Testis (tissue), 3 donors: ENCODE data around the gene PDE12. TPM values are rescaled to one million over a fixed set of nuclear protein-coding genes. Genes with fewer than 3 reads are reported as not detected.

Source experiments
- DNase-seq: peaks from one replicate; pipeline ENCODE4 v3.0.0-alpha.2; 2019
- H3K27ac ChIP-seq, 2 donors: fragments of 200-600 bp; sonication (generic); one replicate each; pipeline ENCODE4 v1.5.1; 2019
- H3K27me3 ChIP-seq: fragments of 200-600 bp; sonication (generic); one replicate; pipeline ENCODE4 v1.5.1; 2019
- H3K36me3 ChIP-seq: fragments of 200-600 bp; sonication (generic); one replicate; pipeline ENCODE4 v1.5.1; 2017; ENCODE audit warnings: low read depth; ENCODE audit errors: missing control alignments
- H3K4me1 ChIP-seq: fragments of 200-600 bp; sonication (generic); one replicate; pipeline ENCODE4 v1.5.1; 2019
- H3K4me3 ChIP-seq, 2 donors: fragments of 200-600 bp; sonication (generic); one replicate each; pipeline ENCODE4 v1.5.1; 2017 to 2019
- H3K9me3 ChIP-seq: fragments of 200-600 bp; sonication (generic); one replicate; pipeline ENCODE4 v1.5.1; 2017
- POLR2A ChIP-seq: fragments of 450-650 bp; IDR thresholded peaks from one replicate; pipeline ENCODE4 v1.6.1; 2017; ENCODE audit warnings: antibody characterized with exemption, mild to moderate bottlenecking, moderate library complexity
- WGBS, 2 donors: methylation state at CpG; one replicate each; pipeline ENCODE4 v1.1.5; 2018; 5-methylcytosine and 5-hydroxymethylcytosine counted together
- intact Hi-C: fragments of 100-400 bp; cut with DNase I; formaldehyde crosslinking; loops from one replicate; pipeline ENCODE4 v1.15.1; 2023; ENCODE audit warnings: low total_unique reads
- polyA plus RNA-seq: library from polyadenylated mRNA; stranded (reverse); fragments of 350-450 nt; fragmentation: Illumina TruSeq; extraction: RNeasy Lipid Tissue Mini Kit (QIAGEN cat#74804); gene quantifications from one replicate; pipeline ENCODE4 v1.2.3, GENCODE V29; 2014; ENCODE audit warnings: low read depth, low replicate concordance; ENCODE audit not compliant: insufficient read depth
- total RNA-seq, 2 donors: library from RNA; depleted of rRNA; stranded (reverse); fragments of >200 nt; gene quantifications; one replicate each; pipeline ENCODE4 v1.2.3, GENCODE V29; 2016
- TF ChIP-seq, protein P1 (sequence below), 3 experiments: fragments of 450-650 bp in 2 of 3; fragments of 200-600 bp in 1 of 3; sonication (generic) in 1 of 3; IDR thresholded peaks; one replicate each; pipeline ENCODE4 v1.5.1; 2016 to 2019; ENCODE audit warnings: antibody characterized with exemption in 3 of 3, mild to moderate bottlenecking in 2 of 3, moderate library complexity in 1 of 3

Gene PDE12
- total and polyA plus RNA-seq, 3 donors from 2014 or later: 9.9 to 26.0 (median 20.5) TPM

DNA sequence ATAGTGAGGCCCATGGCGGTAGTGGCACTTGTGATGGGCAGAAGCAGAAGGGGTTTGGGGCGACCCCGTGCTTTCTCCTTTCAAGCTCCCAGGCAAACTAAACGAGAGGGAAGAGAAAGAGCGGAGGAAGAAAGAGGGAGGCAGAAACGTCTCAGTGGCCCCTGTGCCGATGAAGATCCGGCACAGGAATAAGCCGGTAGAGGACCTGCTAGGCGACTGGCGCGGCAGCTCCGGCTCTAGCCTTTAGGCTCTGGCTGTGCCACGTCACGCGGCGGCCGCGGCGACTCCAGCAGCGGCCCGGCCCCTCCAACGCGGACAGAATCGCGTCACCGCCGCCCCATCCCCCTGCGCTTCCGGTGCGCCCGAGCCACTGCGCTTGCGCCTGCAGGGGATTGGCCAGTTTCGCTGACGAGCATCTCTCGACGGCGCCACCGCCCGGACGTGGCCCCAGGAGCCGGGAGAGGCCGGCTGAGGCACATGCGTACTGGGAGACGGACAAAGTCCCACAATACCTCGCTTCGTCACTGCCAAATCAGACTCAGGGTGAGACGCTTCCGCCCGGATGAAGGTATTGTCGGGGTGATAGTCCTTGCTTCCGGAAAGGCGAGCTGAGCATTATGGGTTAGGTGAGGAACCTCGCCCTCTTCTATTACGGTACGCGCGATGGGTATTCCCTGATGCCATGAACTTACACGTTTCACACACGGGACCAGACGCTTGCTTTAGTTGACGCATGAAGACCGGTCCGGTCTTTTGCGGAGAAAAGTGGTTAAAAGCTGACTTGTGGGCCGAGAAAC lies 41.3 kb downstream of the PDE12 start, which contains the start of gene ARF4:
Gene ARF4 (minus strand): TSS at position 218 of the 797 bp plus-strand sequence. CDS start 204 bp downstream, at position 14.
- no peaks in the 10 kb centered on the region for H3K9me3 ChIP-seq
- intact Hi-C loops: loop anchor here (5.0 kb wide), 1 partner anchor 160 kb away; the partner anchor contains the start of gene SLMAP
- H3K27me3 ChIP-seq: no peaks in the 10 kb centered on the region
- H3K4me1 ChIP-seq: peaks cover 44% of the 10 kb centered on the region
- H3K36me3 ChIP-seq: no peaks in the 10 kb centered on the region
- DNase-seq: peak; percentile 98
- WGBS, 2 donors: 1% methylated on average over 18 to 60 of the region's 67 CpGs
- peak within 1 kb of the TSS; percentile 91 to 97 for H3K4me3 ChIP-seq
- peak within 1 kb of the TSS; percentile 92 to 98 for H3K27ac ChIP-seq
- TF ChIP-seq POLR2A: peak; percentile 93
- TF ChIP-seq, protein P1, sequence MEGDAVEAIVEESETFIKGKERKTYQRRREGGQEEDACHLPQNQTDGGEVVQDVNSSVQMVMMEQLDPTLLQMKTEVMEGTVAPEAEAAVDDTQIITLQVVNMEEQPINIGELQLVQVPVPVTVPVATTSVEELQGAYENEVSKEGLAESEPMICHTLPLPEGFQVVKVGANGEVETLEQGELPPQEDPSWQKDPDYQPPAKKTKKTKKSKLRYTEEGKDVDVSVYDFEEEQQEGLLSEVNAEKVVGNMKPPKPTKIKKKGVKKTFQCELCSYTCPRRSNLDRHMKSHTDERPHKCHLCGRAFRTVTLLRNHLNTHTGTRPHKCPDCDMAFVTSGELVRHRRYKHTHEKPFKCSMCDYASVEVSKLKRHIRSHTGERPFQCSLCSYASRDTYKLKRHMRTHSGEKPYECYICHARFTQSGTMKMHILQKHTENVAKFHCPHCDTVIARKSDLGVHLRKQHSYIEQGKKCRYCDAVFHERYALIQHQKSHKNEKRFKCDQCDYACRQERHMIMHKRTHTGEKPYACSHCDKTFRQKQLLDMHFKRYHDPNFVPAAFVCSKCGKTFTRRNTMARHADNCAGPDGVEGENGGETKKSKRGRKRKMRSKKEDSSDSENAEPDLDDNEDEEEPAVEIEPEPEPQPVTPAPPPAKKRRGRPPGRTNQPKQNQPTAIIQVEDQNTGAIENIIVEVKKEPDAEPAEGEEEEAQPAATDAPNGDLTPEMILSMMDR (IDR thresholded peaks at IDR 0.05): peak in 1 of 3 experiments; percentile 26

DNA sequence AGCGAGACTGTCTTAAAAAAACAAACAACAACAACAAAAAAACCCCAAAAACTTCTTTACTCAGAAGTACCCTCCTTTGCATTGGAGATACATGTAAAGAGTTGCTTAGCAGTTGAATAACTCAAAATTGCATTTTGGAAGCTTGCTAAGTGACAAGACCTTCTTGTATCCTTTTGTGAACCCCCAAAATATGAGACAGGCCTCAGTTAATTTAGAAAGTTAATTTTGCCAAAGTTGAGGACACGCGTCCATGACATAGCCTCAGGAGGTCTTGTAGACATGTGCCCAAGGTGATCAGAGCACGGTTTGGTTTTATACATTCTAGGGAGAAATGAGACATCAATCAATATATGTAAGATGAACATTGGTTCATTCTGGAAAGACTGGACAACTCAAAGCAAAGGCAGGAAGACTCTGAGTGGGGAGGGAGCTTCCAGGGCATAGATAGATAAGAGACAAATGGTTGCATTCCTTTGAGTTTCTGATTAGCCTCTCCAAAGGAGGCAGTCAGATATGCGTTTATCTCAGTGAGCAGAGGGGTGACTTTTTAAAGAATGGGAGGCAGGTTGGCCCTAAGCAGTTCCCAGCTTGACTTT lies 42.8 kb downstream of the PDE12 start:
- intact Hi-C loops: loop anchor here (5.0 kb wide), 1 partner anchor 158 kb away; the partner anchor contains the start of gene SLMAP
- peak overlapping the region; percentile 92 to 98 for H3K27ac ChIP-seq
- peaks cover 32% of the 10 kb centered on the region for H3K4me1 ChIP-seq
- no peaks in the 10 kb centered on the region for H3K9me3 ChIP-seq
- H3K4me3 ChIP-seq: peak overlapping the region; percentile 91 to 97
- H3K27me3 ChIP-seq: no peaks in the 10 kb centered on the region
- TF ChIP-seq, protein P1 (IDR thresholded peaks at IDR 0.05): no peak
- TF ChIP-seq POLR2A: no peak
- DNase-seq: no peak
- WGBS, 2 donors: 34 to 35% methylated on average over 5 of the region's 5 CpGs
- no peaks in the 10 kb centered on the region for H3K36me3 ChIP-seq

DNA sequence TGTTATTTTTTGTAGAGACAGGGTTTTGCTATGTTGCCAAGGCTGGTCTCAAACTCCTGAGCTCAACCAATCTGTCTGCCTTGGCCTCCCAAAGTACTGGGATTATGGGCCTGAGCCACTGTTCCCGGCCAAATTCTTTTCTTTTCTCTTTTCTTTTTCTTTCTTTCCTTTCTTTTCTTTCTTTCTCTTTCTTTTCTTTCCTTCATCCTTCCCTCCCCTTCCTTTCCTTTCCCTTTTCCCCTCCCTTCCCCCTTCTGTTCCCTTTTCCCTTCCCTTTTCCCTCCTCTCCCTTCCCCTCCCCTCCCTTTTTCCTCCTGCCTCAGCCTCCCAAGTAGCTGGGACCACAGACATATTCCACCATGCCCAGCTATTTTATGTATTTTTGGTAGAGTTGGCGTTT lies 44.1 kb downstream of the PDE12 start:
- intact Hi-C loops: no loop called here
- no peak overlapping the region for H3K27ac ChIP-seq
- peaks cover 20% of the 10 kb centered on the region for H3K4me1 ChIP-seq
- H3K4me3 ChIP-seq: no peak overlapping the region
- no peaks in the 10 kb centered on the region for H3K9me3 ChIP-seq
- no peaks in the 10 kb centered on the region for H3K27me3 ChIP-seq
- DNase-seq: no peak
- 88 to 94% methylated on average over 2 of the region's 2 CpGs for WGBS, 2 donors
- no peaks in the 10 kb centered on the region for H3K36me3 ChIP-seq
- TF ChIP-seq, protein P1 (IDR thresholded peaks at IDR 0.05): no peak
- TF ChIP-seq POLR2A: no peak

DNA sequence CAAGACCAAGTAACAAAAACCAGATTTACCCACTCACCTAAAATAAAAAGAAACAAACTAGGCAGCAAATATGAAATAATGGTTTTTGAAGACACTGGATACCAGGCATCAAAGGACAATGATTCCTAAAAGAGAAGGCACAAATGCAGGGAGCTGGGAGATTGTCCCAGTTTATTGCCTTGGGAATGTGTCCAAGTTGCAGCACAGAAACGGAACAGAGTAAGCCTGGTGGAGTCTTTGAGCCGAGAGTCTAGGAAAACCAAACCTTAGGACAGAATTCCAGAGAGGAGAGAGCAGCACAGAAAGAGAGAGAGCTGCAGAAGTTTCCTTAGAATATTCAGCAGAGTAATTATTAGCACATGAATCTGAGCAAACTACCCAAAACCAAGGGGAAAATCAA lies 48.9 kb downstream of the PDE12 start:
- Histone ChIP-seq H3K4me1 (no peaks in the 10 kb centered on the region), H3K4me3 (no peak overlapping the region), H3K27ac (no peak overlapping the region), H3K27me3 (no peaks in the 10 kb centered on the region), H3K9me3 (no peaks in the 10 kb centered on the region), H3K36me3 (no peaks in the 10 kb centered on the region)
- intact Hi-C loops: no loop called here
- TF ChIP-seq, protein P1 (IDR thresholded peaks at IDR 0.05): no peak
- no peak for TF ChIP-seq POLR2A
- no peak for DNase-seq
- WGBS, 2 donors: 32 to 61% methylated on average over 2 of the region's 2 CpGs
